Lower lobe of right lung (tissue), 2 donors: ENCODE data around the gene NPAS1. TPM values are rescaled to one million over a fixed set of nuclear protein-coding genes. Genes with fewer than 3 reads are reported as not detected.

ENCODE experiments used
- ATAC-seq, 2 donors: fragments of 200-7000 bp; cut with Tn5 transposase; one replicate each; pipeline ENCODE4 v1.9.1; 2020 to 2022; ENCODE audit warnings: mild to moderate bottlenecking in 2 of 2, moderate library complexity in 2 of 2
- DNase-seq: peaks from one replicate; pipeline ENCODE4 v3.0.0-alpha.2; 2020
- H3K27ac ChIP-seq: fragments of 200-600 bp; one replicate; pipeline ENCODE4 v1.8.0; 2022
- H3K27me3 ChIP-seq: fragments of 200-600 bp; one replicate; pipeline ENCODE4 v1.8.0; 2022; ENCODE audit warnings: low read depth
- H3K36me3 ChIP-seq: fragments of 200-600 bp; one replicate; pipeline ENCODE4 v1.8.0; 2022; ENCODE audit warnings: mild to moderate bottlenecking
- H3K4me1 ChIP-seq: fragments of 200-600 bp; one replicate; pipeline ENCODE4 v1.8.0; 2022
- H3K4me3 ChIP-seq: fragments of 200-600 bp; one replicate; pipeline ENCODE4 v1.8.0; 2022; ENCODE audit warnings: mild to moderate bottlenecking
- H3K9me3 ChIP-seq: fragments of 200-600 bp; one replicate; pipeline ENCODE4 v1.8.0; 2022
- intact Hi-C: fragments of 100-400 bp; cut with DNase I; formaldehyde crosslinking; loops from one replicate; pipeline ENCODE4 v1.11.0; 2022
- total RNA-seq: library from RNA; stranded (reverse); fragmentation: NEBNext Ultra II Directional; extraction: Animal tissue kit (Norgen Biotek cat#: 25700); gene quantifications from one replicate; pipeline ENCODE4 v1.2.1, GENCODE V29; 2021
- TF ChIP-seq, protein P1 (sequence below): fragments of 200-600 bp; IDR thresholded peaks from one replicate; pipeline ENCODE4 v1.8.0; 2022; ENCODE audit warnings: antibody characterized with exemption, mild to moderate bottlenecking
- donor health status: DM: no; HTN: yes; CAD: no; lungs with severe emphysema.

Gene NPAS1
- total RNA-seq, 1 donor from 2014 or later = 1.8 TPM

GRCh38 chr19:46992699-46993535 is 26.7 kb upstream of the NPAS1 start:
- H3K36me3 ChIP-seq = peaks cover 79% of the 10 kb centered on the region
- intact Hi-C loops = no loop called here
- ATAC-seq = no peak
- H3K4me3 ChIP-seq = no peak overlapping the region
- peak overlapping the region; percentile 20 for H3K27ac ChIP-seq
- no peak for DNase-seq
- peaks cover 24% of the 10 kb centered on the region for H3K4me1 ChIP-seq
- TF ChIP-seq, protein P1, sequence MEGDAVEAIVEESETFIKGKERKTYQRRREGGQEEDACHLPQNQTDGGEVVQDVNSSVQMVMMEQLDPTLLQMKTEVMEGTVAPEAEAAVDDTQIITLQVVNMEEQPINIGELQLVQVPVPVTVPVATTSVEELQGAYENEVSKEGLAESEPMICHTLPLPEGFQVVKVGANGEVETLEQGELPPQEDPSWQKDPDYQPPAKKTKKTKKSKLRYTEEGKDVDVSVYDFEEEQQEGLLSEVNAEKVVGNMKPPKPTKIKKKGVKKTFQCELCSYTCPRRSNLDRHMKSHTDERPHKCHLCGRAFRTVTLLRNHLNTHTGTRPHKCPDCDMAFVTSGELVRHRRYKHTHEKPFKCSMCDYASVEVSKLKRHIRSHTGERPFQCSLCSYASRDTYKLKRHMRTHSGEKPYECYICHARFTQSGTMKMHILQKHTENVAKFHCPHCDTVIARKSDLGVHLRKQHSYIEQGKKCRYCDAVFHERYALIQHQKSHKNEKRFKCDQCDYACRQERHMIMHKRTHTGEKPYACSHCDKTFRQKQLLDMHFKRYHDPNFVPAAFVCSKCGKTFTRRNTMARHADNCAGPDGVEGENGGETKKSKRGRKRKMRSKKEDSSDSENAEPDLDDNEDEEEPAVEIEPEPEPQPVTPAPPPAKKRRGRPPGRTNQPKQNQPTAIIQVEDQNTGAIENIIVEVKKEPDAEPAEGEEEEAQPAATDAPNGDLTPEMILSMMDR = no peak
- H3K9me3 ChIP-seq = no peaks in the 10 kb centered on the region
- H3K27me3 ChIP-seq = no peaks in the 10 kb centered on the region

DNA sequence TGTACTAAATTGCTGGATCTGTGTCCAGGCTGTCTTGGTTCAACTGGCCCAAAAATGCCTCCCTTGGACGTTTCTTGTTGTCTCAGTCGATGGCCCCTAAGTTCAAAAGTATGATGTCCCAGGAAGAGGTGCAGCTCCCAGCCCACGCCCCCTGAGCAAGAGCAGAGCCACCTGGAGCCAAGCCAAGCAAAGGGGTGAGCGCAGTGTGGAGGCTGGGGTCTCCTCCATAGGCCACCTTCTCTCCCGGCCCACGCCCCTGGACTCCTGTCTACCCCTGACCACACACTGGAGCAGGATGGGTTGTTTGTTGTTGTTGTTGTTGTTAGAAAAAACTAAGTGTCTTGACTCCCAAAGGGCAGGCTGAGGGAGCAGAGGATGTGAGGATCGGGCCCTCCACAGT is 26.0 kb upstream of the NPAS1 start:
- DNase-seq = no peak
- TF ChIP-seq, protein P1 = no peak
- no peaks in the 10 kb centered on the region for H3K27me3 ChIP-seq
- H3K27ac ChIP-seq = peak overlapping the region; percentile 20
- H3K36me3 ChIP-seq = peaks cover 79% of the 10 kb centered on the region
- peaks cover 24% of the 10 kb centered on the region for H3K4me1 ChIP-seq
- intact Hi-C loops = no loop called here
- H3K4me3 ChIP-seq = no peak overlapping the region
- H3K9me3 ChIP-seq = no peaks in the 10 kb centered on the region
- no peak for ATAC-seq

DNA sequence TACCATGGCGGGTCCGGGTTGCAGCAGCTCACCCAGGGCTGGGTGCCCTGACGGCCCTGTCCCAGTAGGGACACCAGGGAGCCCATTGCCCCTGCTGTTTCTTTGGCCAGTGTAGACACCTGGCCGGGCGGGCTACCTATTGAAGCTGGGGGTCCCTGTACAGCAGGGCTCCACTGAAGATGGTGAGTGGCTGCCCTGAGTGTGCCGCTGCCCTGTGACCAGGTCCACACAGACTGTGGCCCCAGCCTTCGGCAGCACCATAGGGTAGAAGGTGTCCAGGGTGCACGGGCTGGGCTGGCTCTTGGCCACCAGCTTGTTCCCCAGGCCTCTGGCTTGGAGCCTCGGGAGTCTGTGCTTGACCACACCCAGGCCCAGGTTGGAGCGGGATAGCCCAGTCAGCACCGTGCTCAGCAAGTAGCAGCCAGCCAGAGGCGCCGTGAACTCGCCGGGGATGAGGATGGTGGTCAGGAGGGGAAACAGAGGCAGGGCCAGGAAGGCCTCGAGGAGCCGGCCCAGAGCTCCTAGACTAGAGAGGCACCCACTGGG is 25.4 kb upstream of the NPAS1 start:
- no peak for DNase-seq
- Histone ChIP-seq H3K27ac (no peak overlapping the region), H3K27me3 (no peaks in the 10 kb centered on the region), H3K36me3 (peaks cover 79% of the 10 kb centered on the region), H3K9me3 (no peaks in the 10 kb centered on the region), H3K4me1 (peaks cover 24% of the 10 kb centered on the region), H3K4me3 (no peak overlapping the region)
- ATAC-seq = no peak
- TF ChIP-seq, protein P1 = no peak
- intact Hi-C loops = no loop called here

DNA sequence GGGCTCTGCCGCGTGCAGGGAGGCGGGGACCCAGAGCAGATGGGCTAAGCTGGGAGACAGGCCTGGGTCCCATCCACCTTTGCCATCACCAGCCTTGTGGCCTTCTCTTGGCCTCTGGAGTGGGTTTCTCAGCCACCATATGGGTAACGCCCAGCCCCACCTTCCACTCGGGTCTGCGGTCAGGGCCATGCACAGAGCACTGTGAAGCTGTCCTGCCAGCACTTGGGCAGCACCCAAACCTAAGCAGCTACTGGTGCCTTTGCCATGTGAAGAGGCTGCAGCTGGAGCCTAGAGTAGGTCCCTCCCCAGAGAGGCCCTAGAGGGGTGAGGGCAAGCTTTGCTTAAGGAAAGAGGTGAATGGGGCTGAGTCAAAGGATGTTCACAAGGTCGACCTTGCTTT is 24.1 kb upstream of the NPAS1 start:
- TF ChIP-seq, protein P1 = no peak
- Histone ChIP-seq H3K36me3 (peaks cover 78% of the 10 kb centered on the region), H3K9me3 (no peaks in the 10 kb centered on the region), H3K4me1 (peaks cover 15% of the 10 kb centered on the region), H3K4me3 (no peak overlapping the region), H3K27ac (no peak overlapping the region), H3K27me3 (no peaks in the 10 kb centered on the region)
- intact Hi-C loops = no loop called here
- no peak for DNase-seq
- no peak for ATAC-seq

DNA sequence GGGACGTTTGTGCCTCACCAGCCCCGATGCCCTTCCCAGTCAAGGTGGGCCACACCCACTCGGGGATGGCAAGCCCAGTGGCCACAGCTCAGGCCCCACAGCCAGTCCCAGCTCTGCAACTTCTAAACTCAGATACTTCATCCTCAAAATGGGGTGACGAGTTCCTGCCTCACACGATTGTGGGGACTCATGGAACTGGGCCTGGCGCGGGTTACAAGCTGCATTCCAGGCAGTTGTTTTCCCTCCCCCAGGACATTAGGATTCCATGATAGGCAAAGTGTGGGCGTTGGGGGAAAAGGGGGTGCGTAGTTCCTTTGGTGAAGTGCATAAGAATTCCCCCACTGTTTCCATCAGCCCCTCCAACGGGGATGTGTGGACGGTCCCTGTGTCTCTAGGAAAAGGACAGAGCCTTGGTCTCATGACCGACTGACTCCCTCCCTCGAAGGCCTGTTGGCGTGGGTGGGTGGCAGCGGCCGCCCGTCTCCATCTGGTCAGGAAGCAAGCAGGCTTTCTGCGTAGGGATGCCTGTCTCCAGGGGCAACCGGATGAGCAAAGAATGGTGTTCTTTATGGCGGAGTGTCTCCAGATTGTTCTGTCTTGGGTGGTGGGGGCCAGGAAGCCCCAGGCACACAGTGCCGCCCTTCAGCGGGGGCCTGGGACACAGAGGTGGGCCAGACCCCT is 21.1 kb upstream of the NPAS1 start:
- no peak overlapping the region for H3K27ac ChIP-seq
- H3K27me3 ChIP-seq = no peaks in the 10 kb centered on the region
- no peaks in the 10 kb centered on the region for H3K9me3 ChIP-seq
- DNase-seq (no peak), ATAC-seq (no peak)
- no peaks in the 10 kb centered on the region for H3K4me1 ChIP-seq
- TF ChIP-seq, protein P1 = no peak
- H3K36me3 ChIP-seq = peaks cover 64% of the 10 kb centered on the region
- intact Hi-C loops = no loop called here
- no peak overlapping the region for H3K4me3 ChIP-seq
